Activated B cell treated with CpG ODN at 0.5 μM for 24 hours (primary cell): ENCODE data around the gene PPP1R16B. TPM values are rescaled to one million over a fixed set of nuclear protein-coding genes. Genes with fewer than 3 reads are reported as not detected.
A peak's percentile ranks its signal among the peaks of the same experiment; 100 is the strongest.

Experiments used
- ATAC-seq: fragments of 200-7000 bp; cut with Tn5 transposase; one replicate; pipeline ENCODE4 v1.10.0; 2021; ENCODE audit warnings: low read depth, mild to moderate bottlenecking, moderate library complexity
- CTCF ChIA-PET: fragments of 350-600 bp; sonication (Branson Sonifier 250); formaldehyde crosslinking; loops from one replicate; lab custom pipeline; 2021; ENCODE audit warnings: antibody characterized with exemption; lab: Charles Lee
- POLR2A ChIA-PET: fragments of 350-600 bp; sonication (Branson Sonifier 250); formaldehyde crosslinking; loops from one replicate; lab custom pipeline; 2021; ENCODE audit warnings: antibody characterized with exemption; lab: Charles Lee
- DNase-seq: peaks from one replicate; pipeline ENCODE4 v3.0.0; 2022
- H3K27ac Mint-ChIP-seq: one replicate; pipeline ENCODE4 v1.8.0; 2020; ENCODE audit warnings: mixed read lengths
- H3K27me3 Mint-ChIP-seq: one replicate; pipeline ENCODE4 v1.8.0; 2021; ENCODE audit warnings: mixed read lengths
- H3K36me3 Mint-ChIP-seq: one replicate; pipeline ENCODE4 v1.8.0; 2021; ENCODE audit warnings: low read depth, mixed read lengths
- H3K4me1 Mint-ChIP-seq: one replicate; pipeline ENCODE4 v1.8.0; 2021; ENCODE audit warnings: mixed read lengths
- H3K4me3 Mint-ChIP-seq: one replicate; pipeline ENCODE4 v1.8.0; 2020; ENCODE audit warnings: mild to moderate bottlenecking, mixed read lengths
- H3K9me3 Mint-ChIP-seq: one replicate; pipeline ENCODE4 v1.8.0; 2020; ENCODE audit warnings: mixed read lengths
- CTCF ChIP-seq: fragments of 200-600 bp; IDR thresholded peaks from one replicate; pipeline ENCODE4 v1.8.0; 2022; ENCODE audit warnings: antibody characterized with exemption, mild to moderate bottlenecking
- intact Hi-C: fragments of 100-400 bp; cut with micrococcal nuclease; formaldehyde crosslinking; loops from one replicate; pipeline ENCODE4 v1.15.1; 2024
- total RNA-seq: library from RNA; stranded (reverse); gene quantifications from 2 replicates; pipeline ENCODE4 v1.2.3, GENCODE V29; 2022

PPP1R16B gene
- total RNA-seq, 1 donor from 2014 or later, result 99.3 TPM

- Mint-ChIP-seq H3K4me3 (no peak overlapping the region), H3K27me3 (no peaks in the 10 kb centered on the region), H3K27ac (peak overlapping the region; percentile 97), H3K9me3 (no peaks in the 10 kb centered on the region), H3K4me1 (peaks cover 75% of the 10 kb centered on the region), H3K36me3 (peaks cover 48% of the 10 kb centered on the region)
- DNase-seq, result no peak
- no peak for ATAC-seq
- TF ChIP-seq CTCF, result no peak
- intact Hi-C loops, result no loop called here
- CTCF ChIA-PET, result interaction anchor here (1.1 to 2.0 kb wide), 3 partner anchors 21 to 33 kb away, joined by 3 to 6 read pairs (median 3); no protein-coding TSS in a partner anchor
- POLR2A ChIA-PET, result interaction anchor here (1.7 to 9.4 kb wide), 2 partner anchors 33 to 36 kb away, joined by 5 to 140 read pairs; partner anchors contain the start of gene PPP1R16B
These were observed 34.1 kb downstream of the PPP1R16B start for GRCh38 chr20:38839563-38839962.

- H3K27ac Mint-ChIP-seq, result peak overlapping the region; percentile 97
- peaks cover 50% of the 10 kb centered on the region for H3K36me3 Mint-ChIP-seq
- H3K4me1 Mint-ChIP-seq, result peaks cover 77% of the 10 kb centered on the region
- no peaks in the 10 kb centered on the region for H3K27me3 Mint-ChIP-seq
- no peak overlapping the region for H3K4me3 Mint-ChIP-seq
- TF ChIP-seq CTCF, result no peak
- CTCF ChIA-PET, result interaction anchor here (1.1 to 2.0 kb wide), 3 partner anchors 23 to 33 kb away, joined by 3 to 6 read pairs (median 3); no protein-coding TSS in a partner anchor
- intact Hi-C loops, result no loop called here
- POLR2A ChIA-PET, result interaction anchor here (1.0 to 9.4 kb wide), 7 partner anchors 9 to 52 kb away, joined by 3 to 140 read pairs (median 6); partner anchors contain the start of gene PPP1R16B
- no peaks in the 10 kb centered on the region for H3K9me3 Mint-ChIP-seq
- no peak for DNase-seq
- ATAC-seq, result no peak
These were observed 34.8 kb downstream of the PPP1R16B start for GRCh38 chr20:38840053-38840893.

GRCh38 chr20:38840894-38841470 lies 35.5 kb downstream of the PPP1R16B start:
- CTCF ChIA-PET, result interaction anchor here (0.7 to 2.0 kb wide), 3 partner anchors 31 to 52 kb away, joined by 3 to 6 read pairs (median 3); no protein-coding TSS in a partner anchor
- Mint-ChIP-seq H3K9me3 (no peaks in the 10 kb centered on the region), H3K36me3 (peaks cover 53% of the 10 kb centered on the region), H3K4me1 (peaks cover 83% of the 10 kb centered on the region), H3K27me3 (no peaks in the 10 kb centered on the region), H3K4me3 (no peak overlapping the region), H3K27ac (peak overlapping the region; percentile 97)
- TF ChIP-seq CTCF, result no peak
- intact Hi-C loops, result no loop called here
- no peak for DNase-seq
- POLR2A ChIA-PET, result interaction anchor here (1.0 to 9.4 kb wide), 7 partner anchors 10 to 52 kb away, joined by 3 to 140 read pairs (median 6); partner anchors contain the start of gene PPP1R16B
- no peak for ATAC-seq

GRCh38 chr20:38841570-38841969 lies 36.1 kb downstream of the PPP1R16B start:
- DNase-seq (no peak), ATAC-seq (no peak)
- intact Hi-C loops, result no loop called here
- ChIA-PET POLR2A (interaction anchor here (1.2 to 9.4 kb wide), 7 partner anchors 11 to 51 kb away, joined by 4 to 140 read pairs (median 36); partner anchors contain the start of gene PPP1R16B), CTCF (interaction anchor here (0.7 to 2.0 kb wide), 4 partner anchors 32 to 52 kb away, joined by 3 to 20 read pairs (median 6); no protein-coding TSS in a partner anchor)
- TF ChIP-seq CTCF, result no peak
- peak overlapping the region; percentile 97 for H3K27ac Mint-ChIP-seq
- H3K4me1 Mint-ChIP-seq, result peaks cover 89% of the 10 kb centered on the region
- H3K9me3 Mint-ChIP-seq, result no peaks in the 10 kb centered on the region
- H3K36me3 Mint-ChIP-seq, result peaks cover 55% of the 10 kb centered on the region
- no peaks in the 10 kb centered on the region for H3K27me3 Mint-ChIP-seq
- H3K4me3 Mint-ChIP-seq, result peak overlapping the region; percentile 63
